Adrenal gland (tissue), 12 donors: ENCODE data around the gene SVIL. TPM values are rescaled to one million over a fixed set of nuclear protein-coding genes. Genes with fewer than 3 reads are reported as not detected.

Source experiments
- DNase-seq, 7 donors: peaks; one replicate each; pipeline ENCODE4 v3.0.0-alpha.2; 2019 to 2020
- H3K27ac ChIP-seq, 5 donors: fragments of 200-600 bp; sonication (generic) in 4 of 5; 1 replicate in 3 of 5; 2 replicates in 2 of 5; pipeline versions ENCODE4 v1.5.1 to v1.8.0; 2016 to 2020; ENCODE audit warnings: mild to moderate bottlenecking in 1 of 5
- H3K27me3 ChIP-seq: fragments of 200-600 bp; 2 replicates; pipeline ENCODE4 v1.8.0; 2021
- H3K36me3 ChIP-seq, 2 donors: fragments of 200-600 bp; replicated peaks in 1 of 2; 1 replicate in 1 of 2; 2 replicates in 1 of 2; pipeline versions ENCODE4 v1.5.1 to v1.8.0; 2018 to 2022
- H3K4me1 ChIP-seq, 2 donors: fragments of 200-600 bp; replicated peaks in 1 of 2; 1 replicate in 1 of 2; 2 replicates in 1 of 2; pipeline versions ENCODE4 v1.5.1 to v1.8.0; 2018 to 2021
- H3K4me3 ChIP-seq, 4 donors: fragments of 200-600 bp; sonication (generic) in 3 of 4; one replicate each; pipeline ENCODE4 v1.5.1; 2016 to 2018
- H3K9me3 ChIP-seq, 3 donors: fragments of 200-600 bp; sonication (generic) in 1 of 3; replicated peaks in 1 of 3; 1 replicate in 2 of 3; 2 replicates in 1 of 3; pipeline versions ENCODE4 v1.5.1 to v1.8.0; 2016 to 2021
- POLR2A ChIP-seq, 2 donors: fragments of 450-650 bp; IDR thresholded peaks; one replicate each; pipeline ENCODE4 v1.6.1; 2017; ENCODE audit warnings: antibody characterized with exemption in 2 of 2, mild to moderate bottlenecking in 2 of 2, moderate library complexity in 1 of 2
- WGBS, 4 donors: extraction: QIAGEN DNeasy Blood & Tissue Kit in 2 of 4; methylation state at CpG; one replicate each; pipeline versions ENCODE4 v1.1.5 to v1.1.7; 2013 to 2017; 5-methylcytosine and 5-hydroxymethylcytosine counted together
- intact Hi-C, 2 donors: fragments of 100-400 bp; cut with DNase I; formaldehyde crosslinking; loops; one replicate each; pipeline versions ENCODE4 v1.14.1 to v1.15.0; 2022 to 2023
- polyA plus RNA-seq, 3 donors: library from polyadenylated mRNA; stranded (reverse); fragments of 200-250 nt in 2 of 3; fragments of 350-450 nt in 1 of 3; fragmentation: Illumina TruSeq in 1 of 3; extraction: RNeasy Lipid Tissue Mini Kit (QIAGEN cat#74804) in 1 of 3; gene quantifications; one replicate each; pipeline ENCODE4 v1.2.3, GENCODE V29; 2013 to 2014
- total RNA-seq, 9 donors: library from RNA; depleted of rRNA in 4 of 9; stranded (reverse); fragments of >200 nt in 4 of 9; fragments of 120-200 nt in 1 of 9; fragmentation: NEBNext Ultra II Directional in 1 of 9; extraction: Animal tissue kit (Norgen Biotek cat#: 25700) in 1 of 9; gene quantifications; one replicate each; pipeline versions ENCODE4 v1.1.0 to v1.2.4, GENCODE V29; 2013 to 2023
- TF ChIP-seq, protein P1 (sequence below), 6 experiments: fragments of 450-650 bp in 4 of 6; fragments of 200-600 bp in 2 of 6; sonication (generic) in 1 of 6; IDR thresholded peaks; 1 replicate in 5 of 6; 2 replicates in 1 of 6; pipeline versions ENCODE4 v1.5.1 to v1.8.0; 2016 to 2021; ENCODE audit warnings: antibody characterized with exemption in 6 of 6, mild to moderate bottlenecking in 2 of 6, moderate library complexity in 1 of 6
- donor health status: healthy with polysubstance abuse.
- donor health status: Bipolar disorder and iron deficiency.
- donor health status: DM: yes; HTN: yes; CAD: no.
- donor health status: DM: no; HTN: no; CAD: no.
- donor health status: DM: no; HTN: no; CAD: no.
- donor health status: DM: yes; HTN: yes; CAD: no.

SVIL gene
- total and polyA plus RNA-seq, 12 donors, result 6.7 to 73.1 (median 26.0) TPM

DNA sequence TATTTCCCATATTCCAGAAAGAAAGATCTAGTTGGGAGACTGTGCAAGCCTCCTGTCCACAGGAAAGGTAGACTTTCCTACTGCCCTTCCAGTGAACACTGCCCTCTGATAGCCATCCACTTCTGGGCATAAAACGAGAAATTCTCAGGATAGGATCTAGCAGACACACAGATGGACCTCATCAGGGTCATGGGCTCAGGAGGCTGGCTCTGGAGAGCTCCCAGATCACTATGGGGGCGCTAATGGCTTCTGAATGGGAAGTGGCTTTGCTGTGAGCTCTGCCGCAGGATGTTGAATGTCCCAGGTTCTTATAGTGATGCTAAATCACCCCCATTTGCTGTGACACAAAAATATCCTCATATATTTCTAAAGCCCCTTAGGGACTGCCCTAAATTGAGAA lies 77.1 kb downstream of the SVIL start:
- Histone ChIP-seq H3K36me3 (peaks cover 0 to 17% of the 10 kb centered on the region in 2 donors), H3K27ac (no peak overlapping the region), H3K27me3 (no peaks in the 10 kb centered on the region), H3K4me1 (no peaks in the 10 kb centered on the region), H3K4me3 (no peak overlapping the region), H3K9me3 (no peaks in the 10 kb centered on the region)
- no peak for TF ChIP-seq POLR2A (IDR thresholded peaks at IDR 0.05)
- TF ChIP-seq, protein P1, sequence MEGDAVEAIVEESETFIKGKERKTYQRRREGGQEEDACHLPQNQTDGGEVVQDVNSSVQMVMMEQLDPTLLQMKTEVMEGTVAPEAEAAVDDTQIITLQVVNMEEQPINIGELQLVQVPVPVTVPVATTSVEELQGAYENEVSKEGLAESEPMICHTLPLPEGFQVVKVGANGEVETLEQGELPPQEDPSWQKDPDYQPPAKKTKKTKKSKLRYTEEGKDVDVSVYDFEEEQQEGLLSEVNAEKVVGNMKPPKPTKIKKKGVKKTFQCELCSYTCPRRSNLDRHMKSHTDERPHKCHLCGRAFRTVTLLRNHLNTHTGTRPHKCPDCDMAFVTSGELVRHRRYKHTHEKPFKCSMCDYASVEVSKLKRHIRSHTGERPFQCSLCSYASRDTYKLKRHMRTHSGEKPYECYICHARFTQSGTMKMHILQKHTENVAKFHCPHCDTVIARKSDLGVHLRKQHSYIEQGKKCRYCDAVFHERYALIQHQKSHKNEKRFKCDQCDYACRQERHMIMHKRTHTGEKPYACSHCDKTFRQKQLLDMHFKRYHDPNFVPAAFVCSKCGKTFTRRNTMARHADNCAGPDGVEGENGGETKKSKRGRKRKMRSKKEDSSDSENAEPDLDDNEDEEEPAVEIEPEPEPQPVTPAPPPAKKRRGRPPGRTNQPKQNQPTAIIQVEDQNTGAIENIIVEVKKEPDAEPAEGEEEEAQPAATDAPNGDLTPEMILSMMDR (IDR thresholded peaks at IDR 0.05), result no peak
- DNase-seq, result no peak
- WGBS, 4 donors, result 79 to 91% (median 86%) methylated on average over 3 of the region's 3 CpGs
- intact Hi-C loops, result no loop called here

- Histone ChIP-seq H3K27ac (peak overlapping the region in 1 of 5 donors; percentile 32), H3K9me3 (no peaks in the 10 kb centered on the region), H3K4me1 (no peaks in the 10 kb centered on the region), H3K4me3 (no peak overlapping the region), H3K36me3 (peaks cover 0 to 27% of the 10 kb centered on the region in 2 donors), H3K27me3 (no peaks in the 10 kb centered on the region)
- no peak for DNase-seq
- 78 to 84% (median 84%) methylated on average over 8 of the region's 8 CpGs for WGBS, 4 donors
- intact Hi-C loops, result no loop called here
- TF ChIP-seq POLR2A (IDR thresholded peaks at IDR 0.05), result no peak
- TF ChIP-seq, protein P1 (IDR thresholded peaks at IDR 0.05), result no peak
Measured at GRCh38 chr10:29555746-29556481, 78.9 kb downstream of the SVIL start.

DNA sequence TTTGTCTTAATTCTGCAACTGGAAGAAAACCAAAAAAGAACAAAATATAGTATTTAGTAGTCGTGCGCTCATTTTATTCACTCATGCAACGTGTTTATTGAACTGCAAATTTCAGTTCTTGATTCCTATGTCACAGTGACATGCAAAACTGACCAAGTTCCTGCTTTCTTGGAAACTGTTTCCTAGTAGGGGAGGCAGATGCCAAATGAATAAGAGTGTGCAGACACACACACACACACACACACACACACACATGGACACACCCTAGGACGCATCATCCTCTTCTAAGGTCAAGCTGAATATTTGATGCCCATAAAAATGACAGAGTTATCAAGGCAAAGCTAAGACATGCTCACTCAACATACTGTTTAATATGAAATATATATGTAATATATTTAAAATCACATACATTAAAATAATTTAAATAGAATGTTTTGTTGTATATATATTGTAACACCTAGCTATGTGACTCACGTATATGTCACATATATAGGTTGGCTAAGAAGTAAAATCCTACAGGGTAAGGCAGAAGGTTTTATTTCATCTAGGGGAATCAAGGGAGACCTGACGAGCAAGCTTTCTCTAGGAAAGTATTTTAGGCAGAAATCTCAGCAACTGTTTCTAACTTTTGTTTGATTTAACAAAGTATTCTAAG lies 79.6 kb downstream of the SVIL start:
- Histone ChIP-seq H3K27ac (no peak overlapping the region), H3K4me1 (no peaks in the 10 kb centered on the region), H3K4me3 (no peak overlapping the region), H3K9me3 (no peaks in the 10 kb centered on the region), H3K36me3 (peaks cover 0 to 34% of the 10 kb centered on the region in 2 donors), H3K27me3 (no peaks in the 10 kb centered on the region)
- TF ChIP-seq, protein P1 (IDR thresholded peaks at IDR 0.05), result no peak
- TF ChIP-seq POLR2A (IDR thresholded peaks at IDR 0.05), result no peak
- intact Hi-C loops, result no loop called here
- 76 to 82% (median 79%) methylated on average over 6 of the region's 6 CpGs for WGBS, 4 donors
- no peak for DNase-seq

DNA sequence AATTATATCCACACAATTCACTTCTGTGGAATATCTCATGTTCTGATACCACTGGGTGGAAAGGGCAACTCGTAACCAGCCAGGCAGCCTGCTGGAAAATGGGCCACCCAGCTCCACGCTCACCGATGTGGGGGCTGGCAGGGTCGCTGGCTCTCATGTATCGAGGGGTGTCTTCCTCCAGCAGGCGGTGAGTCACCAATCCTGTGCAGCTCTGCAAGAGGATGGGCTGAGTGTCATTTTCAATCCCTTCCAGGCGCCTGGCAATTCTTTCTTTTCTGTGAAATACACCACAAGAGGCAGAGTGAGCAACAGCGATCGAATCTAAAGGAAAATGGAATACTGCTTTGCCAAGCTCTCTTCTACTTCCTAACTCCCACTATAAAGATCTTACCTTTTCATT lies 80.1 kb downstream of the SVIL start:
- 84 to 92% (median 85%) methylated on average over 8 to 9 of the region's 9 CpGs for WGBS, 4 donors
- H3K27me3 ChIP-seq, result no peaks in the 10 kb centered on the region
- no peak overlapping the region for H3K4me3 ChIP-seq
- DNase-seq, result no peak
- intact Hi-C loops, result no loop called here
- no peaks in the 10 kb centered on the region for H3K9me3 ChIP-seq
- TF ChIP-seq, protein P1 (IDR thresholded peaks at IDR 0.05), result no peak
- TF ChIP-seq POLR2A (IDR thresholded peaks at IDR 0.05), result no peak
- peaks cover 0 to 36% of the 10 kb centered on the region in 2 donors for H3K36me3 ChIP-seq
- no peaks in the 10 kb centered on the region for H3K4me1 ChIP-seq
- H3K27ac ChIP-seq, result no peak overlapping the region
